ENCODE data around the gene MYH6.

GRCh38 chr14:23339506-23340268 is 68.4 kb downstream of the MYH6 start:
- TF ChIP-seq CTCF (IDR thresholded peaks at IDR 0.05; ENCODE audit: low read depth, low read length, missing input control) (no peak), TAF1 (conservative IDR thresholded peaks at IDR 0.05) (no peak), REST (IDR thresholded peaks at IDR 0.05) (no peak), MAX (IDR thresholded peaks at IDR 0.05) (no peak), EGR1 (IDR thresholded peaks at IDR 0.05; ENCODE audit: low read depth in 2 of 2) (no peak), RXRA (IDR thresholded peaks at IDR 0.05) (no peak), JUND (IDR thresholded peaks at IDR 0.05) (no peak), YY1 (IDR thresholded peaks at IDR 0.05) (no peak), FOXA1 (IDR thresholded peaks at IDR 0.05) (no peak), SP1 (IDR thresholded peaks at IDR 0.05) (no peak), ATF3 (IDR thresholded peaks at IDR 0.05) (no peak), ZBTB33 (IDR thresholded peaks at IDR 0.05) (no peak), RAD21 (IDR thresholded peaks at IDR 0.05) (no peak), GABPA (IDR thresholded peaks at IDR 0.05 in 1 of 2, conservative IDR thresholded peaks at IDR 0.05 in 1 of 2) (no peak)

Measured in liver (tissue), 3 donors.